Midbrain (tissue), 1 donor: Measurements from ENCODE around the gene TMEM38B.
"Not testable (repeated sequence)": the region's sequence is repeated elsewhere in the genome, so short reads cannot be mapped to it uniquely, and the experiment has no call there.

Experiments used
- DNase-seq: peaks from one replicate; lab custom pipeline; 2025; lab: John Stamatoyannopoulos, UW

Gene TMEM38B

GRCh38 chr9:105722099-105722498 is 27.8 kb downstream of the TMEM38B start:
- no peak for DNase-seq

GRCh38 chr9:105725370-105725769 is 31.0 kb downstream of the TMEM38B start:
- DNase-seq: no peak

DNA sequence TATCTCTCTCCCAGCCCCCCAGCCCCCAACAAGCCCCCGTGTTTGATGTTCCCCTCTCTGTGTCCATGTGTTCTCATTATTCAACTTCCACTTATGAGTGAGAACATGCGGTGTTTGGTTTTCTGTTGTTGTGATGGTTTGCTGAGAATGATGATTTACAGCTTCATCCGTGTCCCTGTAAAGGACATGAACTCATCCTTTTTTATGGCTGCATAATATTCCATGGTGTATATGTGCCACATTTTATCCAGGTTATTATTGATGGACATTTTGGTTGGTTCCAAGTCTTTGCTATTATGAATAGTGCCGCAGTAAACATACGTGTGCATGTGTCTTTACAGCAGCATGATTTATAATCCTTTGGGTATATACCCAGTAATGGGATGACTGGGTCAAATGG is 33.9 kb downstream of the TMEM38B start:
- not testable (repeated sequence) for DNase-seq

DNA sequence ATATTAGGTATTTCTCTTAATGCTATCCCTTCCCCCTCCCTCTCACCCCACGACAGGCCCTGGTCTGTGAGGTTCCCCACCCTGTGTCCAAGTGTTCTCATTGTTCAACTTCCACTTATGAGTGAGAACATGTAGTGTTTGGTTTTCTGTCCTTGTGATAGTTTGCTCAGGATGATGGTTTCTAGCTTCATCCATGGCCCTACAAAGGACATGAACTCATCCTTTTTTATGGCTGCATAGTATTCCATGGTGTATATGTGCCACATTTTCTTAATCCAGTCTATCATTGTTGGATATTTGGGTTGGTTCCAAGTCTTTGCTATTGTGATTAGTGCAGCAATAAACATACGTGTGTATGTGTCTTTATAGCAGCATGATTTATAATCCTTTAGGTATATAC is 37.1 kb downstream of the TMEM38B start:
- DNase-seq: not testable (repeated sequence)

DNA sequence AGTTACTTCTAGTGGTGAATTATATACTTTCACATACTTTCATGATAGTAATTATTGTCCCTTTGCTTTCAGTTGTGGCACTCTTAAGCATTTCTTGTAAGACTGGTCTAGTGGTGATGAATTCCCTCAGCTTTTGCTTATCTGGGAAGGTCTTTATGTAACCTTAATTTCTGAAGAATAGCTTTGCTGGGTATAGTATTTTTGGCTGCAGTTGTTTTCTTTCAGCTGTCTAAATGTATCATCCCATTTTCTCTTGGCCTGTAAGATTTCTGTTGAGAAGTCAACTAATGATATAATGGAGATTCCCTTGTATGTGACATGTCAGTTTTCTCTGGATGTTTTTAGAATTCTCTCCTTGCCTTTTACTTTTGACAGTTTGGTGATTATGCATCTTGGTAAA is 41.0 kb downstream of the TMEM38B start:
- no peak for DNase-seq

GRCh38 chr9:105737205-105737604 is 42.9 kb downstream of the TMEM38B start:
- DNase-seq: no peak

DNA sequence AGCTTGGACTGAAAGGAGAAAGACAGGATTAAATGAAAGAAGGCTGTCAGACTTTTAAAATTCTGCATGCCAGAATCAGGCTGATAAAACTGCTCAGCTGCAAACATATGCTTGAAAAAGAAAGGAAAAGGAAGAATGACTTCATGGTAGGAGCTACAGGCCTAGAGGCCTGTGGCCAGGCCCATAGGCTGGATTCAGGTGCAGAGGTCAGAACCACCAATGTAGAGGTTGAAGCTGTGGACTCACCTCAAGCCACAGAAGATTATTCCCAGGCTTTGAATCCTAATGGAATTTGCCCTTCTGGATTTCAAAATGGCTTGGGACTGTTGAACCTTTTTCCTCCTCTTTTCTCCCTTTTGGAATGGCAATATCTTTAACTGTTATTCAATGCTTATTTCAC is 47.7 kb downstream of the TMEM38B start:
- no peak for DNase-seq

GRCh38 chr9:105747325-105747724 is 53.0 kb downstream of the TMEM38B start:
- not testable (repeated sequence) for DNase-seq

DNA sequence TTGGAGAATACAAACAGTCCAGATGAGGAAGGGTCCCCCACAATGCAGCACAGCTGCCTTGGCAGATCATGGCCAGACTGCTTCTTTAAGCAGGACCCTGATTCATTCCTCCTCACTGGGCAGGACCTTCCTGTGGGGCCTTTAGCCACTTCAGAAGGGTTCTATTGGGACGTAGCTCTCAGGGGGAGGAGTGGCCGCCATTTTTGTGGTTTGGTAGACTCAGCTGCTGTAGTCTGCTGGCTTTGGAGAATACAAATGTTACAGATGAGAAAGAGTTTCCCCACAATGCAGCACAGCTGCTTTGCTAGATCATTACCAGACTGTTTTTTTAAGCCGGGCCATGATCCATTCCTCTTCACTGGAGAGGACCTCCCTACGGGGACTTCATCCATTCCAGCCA is 57.4 kb downstream of the TMEM38B start:
- DNase-seq: no peak

- DNase-seq: no peak
Observed at GRCh38 chr9:105757496-105758251, 63.3 kb downstream of the TMEM38B start.

- DNase-seq: no peak
Observed at GRCh38 chr9:105760053-105760452, 65.7 kb downstream of the TMEM38B start.

DNA sequence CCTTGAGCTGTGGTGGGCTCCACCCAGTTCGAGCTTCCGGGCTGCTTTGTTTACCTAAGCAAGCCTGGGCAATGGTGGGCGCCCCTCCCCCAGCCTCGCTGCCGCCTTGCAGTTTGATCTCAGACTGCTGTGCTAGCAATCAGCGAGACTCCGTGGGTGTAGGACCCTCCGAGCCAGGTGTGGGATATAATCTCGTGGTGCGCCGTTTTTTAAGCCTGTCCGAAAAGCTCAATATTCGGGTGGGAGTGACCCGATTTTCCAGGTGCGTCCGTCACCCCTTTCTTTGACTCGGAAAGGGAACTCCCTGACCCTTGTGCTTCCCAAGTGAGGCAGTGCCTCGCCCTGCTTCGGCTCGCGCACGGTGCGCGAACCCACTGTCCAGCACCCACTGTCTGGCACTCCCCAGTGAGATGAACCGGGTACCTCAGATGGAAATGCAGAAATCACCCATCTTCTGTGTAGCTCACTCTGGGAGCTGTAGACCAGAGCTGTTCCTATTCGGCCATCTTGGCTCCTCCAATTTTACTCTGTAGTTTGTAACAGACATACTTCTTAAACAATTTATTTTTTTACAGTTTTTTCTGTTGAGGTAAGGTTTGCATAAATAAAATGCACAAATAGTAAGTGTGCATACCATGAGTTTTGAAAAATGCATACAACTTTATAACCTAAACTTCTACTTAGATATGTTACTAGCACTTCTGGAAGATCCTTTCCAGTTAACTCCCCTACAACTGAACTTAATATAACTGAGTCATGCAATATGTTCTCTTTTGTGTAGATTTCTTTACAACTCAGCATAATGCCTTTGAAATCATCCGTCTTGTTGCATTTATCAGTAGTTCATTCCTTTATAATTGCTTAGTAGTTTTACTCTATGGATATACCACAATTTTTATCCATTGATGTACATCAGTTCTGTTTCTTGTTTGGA is 88.5 kb downstream of the TMEM38B start:
- not testable (repeated sequence) for DNase-seq

DNA sequence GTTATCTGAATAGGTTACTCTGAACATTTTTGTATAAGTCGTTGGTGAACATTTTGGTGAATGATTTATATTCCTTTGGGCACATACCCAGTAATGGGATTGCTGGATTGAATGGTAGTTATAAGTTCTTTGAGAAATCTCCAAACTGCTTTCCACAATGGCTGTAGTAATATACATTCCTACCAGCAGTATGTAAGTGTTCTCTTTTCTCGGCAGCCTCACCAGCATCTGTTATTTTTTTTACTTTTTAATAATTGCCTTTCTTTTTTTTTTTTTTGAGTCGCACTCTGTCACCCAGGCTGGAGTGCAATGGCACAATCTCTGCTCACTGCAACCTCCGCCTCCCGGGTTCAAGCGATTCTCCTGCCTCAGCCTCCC is 89.1 kb downstream of the TMEM38B start:
- DNase-seq: not testable (repeated sequence)

DNA sequence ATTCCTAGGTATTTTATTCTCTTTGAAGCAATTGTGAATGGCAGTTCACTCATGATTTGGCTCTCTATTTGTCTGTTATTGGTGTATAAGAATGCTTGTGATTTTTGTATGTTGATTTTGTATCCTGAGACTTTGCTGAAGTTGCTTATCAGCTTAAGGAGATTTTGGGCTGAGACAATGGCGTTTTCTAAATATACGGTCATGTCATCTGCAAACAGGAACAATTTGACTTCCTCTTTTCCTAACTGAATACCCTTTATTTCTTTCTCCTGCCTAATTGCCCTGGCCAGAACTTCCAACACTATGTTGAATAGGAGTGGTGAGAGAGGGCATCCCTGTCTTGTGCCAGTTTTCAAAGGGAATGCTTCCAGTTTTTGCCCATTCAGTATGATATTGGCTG is 92.5 kb downstream of the TMEM38B start:
- not testable (repeated sequence) for DNase-seq

GRCh38 chr9:105816202-105816744 is 121.9 kb downstream of the TMEM38B start:
- DNase-seq: no peak

DNA sequence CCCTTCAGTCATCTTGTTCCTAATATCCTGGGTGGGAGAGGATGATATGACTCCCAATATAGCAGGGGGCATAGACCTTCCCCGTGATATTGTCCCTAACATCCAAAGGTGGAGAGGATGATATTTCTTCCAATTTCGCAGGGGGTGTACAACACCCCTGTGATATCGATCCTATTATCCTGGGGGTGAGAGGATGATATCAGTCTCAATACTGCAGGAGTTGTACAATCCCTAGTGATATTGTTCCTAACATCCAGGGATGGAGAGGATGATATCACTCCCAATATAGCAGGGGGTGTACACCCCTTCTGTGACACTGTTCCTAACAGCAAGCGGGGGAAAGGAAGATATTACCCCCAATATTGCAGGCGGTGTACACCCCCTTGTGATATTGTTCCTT is 122.6 kb downstream of the TMEM38B start:
- no peak for DNase-seq

DNA sequence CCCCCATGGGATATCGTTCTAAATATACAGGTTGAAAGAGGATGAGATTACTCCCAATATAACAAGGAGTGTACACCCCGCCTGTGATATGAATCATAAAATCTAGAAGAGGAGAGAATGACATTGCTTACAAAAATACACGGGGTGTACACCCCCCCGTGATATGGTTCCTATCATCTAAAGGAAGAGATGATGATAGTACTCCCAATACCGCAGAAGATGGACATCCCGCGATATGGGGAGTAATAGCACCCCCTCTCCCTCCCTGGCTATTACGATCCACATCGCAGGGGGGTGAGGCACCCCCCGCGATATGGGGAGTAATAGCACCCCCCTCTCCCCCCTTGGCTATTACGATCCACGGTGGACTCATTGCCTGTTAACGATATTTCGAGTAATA is 124.6 kb downstream of the TMEM38B start:
- no peak for DNase-seq

DNA sequence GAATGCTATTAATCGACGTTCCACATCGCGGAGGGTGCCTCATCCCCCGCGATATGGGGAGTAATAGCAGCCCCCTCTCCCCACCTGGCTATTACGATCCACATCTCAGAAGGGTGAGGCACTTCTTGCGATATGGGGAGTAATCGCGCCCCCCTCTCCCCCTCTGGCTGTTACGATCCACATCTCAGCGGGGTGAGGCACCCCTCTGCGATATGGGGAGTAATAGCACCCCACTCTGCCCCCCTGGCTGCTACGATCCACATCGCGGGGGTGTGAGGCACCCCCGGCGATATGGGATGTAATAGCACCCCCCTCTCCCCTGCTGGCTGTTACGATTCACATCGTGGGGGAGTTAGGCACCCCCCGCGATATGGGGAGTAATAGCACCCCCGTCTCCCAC is 128.5 kb downstream of the TMEM38B start:
- DNase-seq: no peak
